ENCODE results near the gene C3orf20.
"Not testable (repeated sequence)": the region's sequence is repeated elsewhere in the genome, so short reads cannot be mapped to it uniquely, and the experiment has no call there.

- TF ChIP-seq POLR2AphosphoS5 (IDR thresholded peaks at IDR 0.05; ENCODE audit: low read depth, low read length); CTCF (IDR thresholded peaks at IDR 0.05); SIN3A (IDR thresholded peaks at IDR 0.05; ENCODE audit: borderline replicate concordance, insufficient read depth, low read depth, low read length): not testable (repeated sequence)
Observed at GRCh38 chr3:14809611-14810010, 134.7 kb downstream of the C3orf20 start.
